K562 (cell line): ENCODE data around the gene MAP3K2.

Experiments used
- BRCA1 ChIP-seq, 2 experiments: fragments of 450-650 bp in 1 of 2; sonication (generic) in 1 of 2; formaldehyde crosslinking in 1 of 2; IDR thresholded peaks; 2 replicates each; pipeline versions ENCODE4 v1.5.0 to v1.6.1; 2017 to 2020; ENCODE audit warnings: mild to moderate bottlenecking in 1 of 2, missing genetic modification reagents in 1 of 2
- GABPB2 ChIP-seq: fragments of 250-450 bp; sonication (Bioruptor Pico); conservative IDR thresholded peaks from 2 replicates; pipeline ENCODE4 v1.5.1; 2021; ENCODE audit warnings: mild to moderate bottlenecking
- MTA2 ChIP-seq: fragments of 450-650 bp; IDR thresholded peaks from 2 replicates; pipeline ENCODE4 v1.6.1; 2016; ENCODE audit warnings: low read depth
- ZBED1 ChIP-seq: IDR thresholded peaks from 2 replicates; pipeline ENCODE4 v1.6.1; 2014
- ZNF324 ChIP-seq: fragments of 250-450 bp; sonication (Bioruptor Pico); IDR thresholded peaks from 2 replicates; pipeline ENCODE4 v1.4.0; 2020; ENCODE audit warnings: mild to moderate bottlenecking

GRCh38 chr2:127416506-127417001 is 28.8 kb upstream of the MAP3K2 start:
- no peak for TF ChIP-seq GABPB2 (CRISPR knock-in tag)
- no peak for TF ChIP-seq BRCA1 (IDR thresholded peaks at IDR 0.05)
- TF ChIP-seq BRCA1 (CRISPR knock-in tag; IDR thresholded peaks at IDR 0.05) = no peak
- no peak for TF ChIP-seq MTA2
- TF ChIP-seq ZNF324 (CRISPR knock-in tag) = no peak
- no peak for TF ChIP-seq ZBED1
